ENCODE results near the gene COMP. TPM values are rescaled to one million over a fixed set of nuclear protein-coding genes. Genes with fewer than 3 reads are reported as not detected.

The COMP gene
- total RNA-seq, 2 experiments from 2014 or later = not detected

- POLR2A ChIA-PET = no interaction called here
- Mint-ChIP-seq H3K4me1 (ENCODE audit: low read depth) (no peaks in the 10 kb centered on the region), H3K9me3 (ENCODE audit: insufficient read depth) (no peaks in the 10 kb centered on the region), H3K27me3 (ENCODE audit: low read depth) (no peaks in the 10 kb centered on the region), H3K4me3 (no peak overlapping the region), H3K36me3 (ENCODE audit: low read depth) (no peaks in the 10 kb centered on the region), H3K27ac (no peak overlapping the region)
- CTCF ChIA-PET = no interaction called here
- ATAC-seq (no peak), DNase-seq (no peak)
These were observed 19.5 kb downstream of the COMP start for GRCh38 chr19:18771328-18772242.

- no peak for ATAC-seq
These were observed 20.3 kb downstream of the COMP start for GRCh38 chr19:18770663-18771327.

GRCh38 chr19:18769989-18770528 is 21.0 kb downstream of the COMP start:
- DNase-seq (no peak), ATAC-seq (no peak)
- ChIA-PET CTCF (no interaction called here), POLR2A (no interaction called here)
- Mint-ChIP-seq H3K27ac (no peak overlapping the region), H3K36me3 (ENCODE audit: low read depth) (no peaks in the 10 kb centered on the region), H3K4me1 (ENCODE audit: low read depth) (no peaks in the 10 kb centered on the region), H3K27me3 (ENCODE audit: low read depth) (no peaks in the 10 kb centered on the region), H3K9me3 (ENCODE audit: insufficient read depth) (no peaks in the 10 kb centered on the region), H3K4me3 (no peak overlapping the region)

More at GRCh38 chr19:18770663-18771327, 20.3 kb downstream of the COMP start:
- no peak overlapping the region for H3K27ac Mint-ChIP-seq
- ChIA-PET POLR2A (no interaction called here), CTCF (no interaction called here)
- no peaks in the 10 kb centered on the region for H3K4me1 Mint-ChIP-seq (ENCODE audit: low read depth)
- no peak overlapping the region for H3K4me3 Mint-ChIP-seq
- no peaks in the 10 kb centered on the region for H3K36me3 Mint-ChIP-seq (ENCODE audit: low read depth)
- DNase-seq = no peak
- no peaks in the 10 kb centered on the region for H3K27me3 Mint-ChIP-seq (ENCODE audit: low read depth)
- H3K9me3 Mint-ChIP-seq (ENCODE audit: insufficient read depth) = no peaks in the 10 kb centered on the region

GRCh38 chr19:18768997-18769891 is 21.9 kb downstream of the COMP start:
- no peaks in the 10 kb centered on the region for H3K36me3 Mint-ChIP-seq (ENCODE audit: low read depth)
- H3K27me3 Mint-ChIP-seq (ENCODE audit: low read depth) = no peaks in the 10 kb centered on the region
- no peak overlapping the region for H3K27ac Mint-ChIP-seq
- ChIA-PET POLR2A (no interaction called here), CTCF (no interaction called here)
- H3K4me1 Mint-ChIP-seq (ENCODE audit: low read depth) = no peaks in the 10 kb centered on the region
- no peak for DNase-seq
- ATAC-seq = no peak
- no peak overlapping the region for H3K4me3 Mint-ChIP-seq
- no peaks in the 10 kb centered on the region for H3K9me3 Mint-ChIP-seq (ENCODE audit: insufficient read depth)

- no peaks in the 10 kb centered on the region for H3K4me1 Mint-ChIP-seq (ENCODE audit: low read depth)
- no peaks in the 10 kb centered on the region for H3K36me3 Mint-ChIP-seq (ENCODE audit: low read depth)
- POLR2A ChIA-PET = no interaction called here
- H3K27ac Mint-ChIP-seq = no peak overlapping the region
- no peaks in the 10 kb centered on the region for H3K27me3 Mint-ChIP-seq (ENCODE audit: low read depth)
- DNase-seq = no peak
- no peak for ATAC-seq
- H3K4me3 Mint-ChIP-seq = no peak overlapping the region
- no peaks in the 10 kb centered on the region for H3K9me3 Mint-ChIP-seq (ENCODE audit: insufficient read depth)
- CTCF ChIA-PET = interaction anchor here (1.2 kb wide), 1 partner anchor 79 kb away, joined by 3 read pairs; no protein-coding TSS in a partner anchor
These were observed 22.9 kb downstream of the COMP start for GRCh38 chr19:18768046-18768771.

- ChIA-PET CTCF (no interaction called here), POLR2A (interaction anchor here (0.8 kb wide), 1 partner anchor 52 kb away, joined by 3 read pairs; no protein-coding TSS in a partner anchor)
- H3K36me3 Mint-ChIP-seq (ENCODE audit: low read depth) = no peaks in the 10 kb centered on the region
- H3K27ac Mint-ChIP-seq = no peak overlapping the region
- H3K9me3 Mint-ChIP-seq (ENCODE audit: insufficient read depth) = no peaks in the 10 kb centered on the region
- no peaks in the 10 kb centered on the region for H3K4me1 Mint-ChIP-seq (ENCODE audit: low read depth)
- DNase-seq (no peak), ATAC-seq (no peak)
- H3K4me3 Mint-ChIP-seq = no peak overlapping the region
- H3K27me3 Mint-ChIP-seq (ENCODE audit: low read depth) = no peaks in the 10 kb centered on the region
These were observed 25.9 kb downstream of the COMP start for GRCh38 chr19:18765224-18765623.

- Mint-ChIP-seq H3K4me3 (no peak overlapping the region), H3K36me3 (ENCODE audit: low read depth) (no peaks in the 10 kb centered on the region), H3K27me3 (ENCODE audit: low read depth) (no peaks in the 10 kb centered on the region), H3K27ac (no peak overlapping the region), H3K9me3 (ENCODE audit: insufficient read depth) (no peaks in the 10 kb centered on the region), H3K4me1 (ENCODE audit: low read depth) (no peaks in the 10 kb centered on the region)
- ChIA-PET POLR2A (interaction anchor here (0.6 to 0.8 kb wide), 2 partner anchors 53 to 677 kb away, joined by 3 read pairs; no protein-coding TSS in a partner anchor), CTCF (no interaction called here)
- no peak for DNase-seq
- ATAC-seq = no peak
These were observed 26.5 kb downstream of the COMP start for GRCh38 chr19:18764591-18765051.

- no peak for DNase-seq
- CTCF ChIA-PET = no interaction called here
- no peaks in the 10 kb centered on the region for H3K9me3 Mint-ChIP-seq (ENCODE audit: insufficient read depth)
- no peak overlapping the region for H3K4me3 Mint-ChIP-seq
- POLR2A ChIA-PET = interaction anchor here (0.6 to 0.8 kb wide), 2 partner anchors 53 to 677 kb away, joined by 3 read pairs; no protein-coding TSS in a partner anchor
- no peaks in the 10 kb centered on the region for H3K4me1 Mint-ChIP-seq (ENCODE audit: low read depth)
- H3K27ac Mint-ChIP-seq = no peak overlapping the region
- no peak for ATAC-seq
- no peaks in the 10 kb centered on the region for H3K27me3 Mint-ChIP-seq (ENCODE audit: low read depth)
- no peaks in the 10 kb centered on the region for H3K36me3 Mint-ChIP-seq (ENCODE audit: low read depth)
These were observed 27.2 kb downstream of the COMP start for GRCh38 chr19:18763674-18764590.

- Mint-ChIP-seq H3K36me3 (ENCODE audit: low read depth) (no peaks in the 10 kb centered on the region), H3K27ac (no peak overlapping the region), H3K4me3 (no peak overlapping the region), H3K9me3 (ENCODE audit: insufficient read depth) (no peaks in the 10 kb centered on the region), H3K27me3 (ENCODE audit: low read depth) (no peaks in the 10 kb centered on the region), H3K4me1 (ENCODE audit: low read depth) (no peaks in the 10 kb centered on the region)
- ATAC-seq = no peak
- no peak for DNase-seq
- ChIA-PET CTCF (no interaction called here), POLR2A (no interaction called here)
These were observed 28.7 kb downstream of the COMP start for GRCh38 chr19:18762125-18763023.
